Activated T-helper 1 cell treated with anti-CD3 and anti-CD28 coated beads, Interleukin-12 subunit alpha, Interleukin-12 subunit beta, Interleukin-2, Interleukin-4 antibody, amounts not matched to agents 30 ng/mL and 10 ng/mL and 1 ng/mL, durations not matched to agents 14 hours and 24 hours and 36 hours (primary cell): ENCODE measurements around the gene GAL. TPM values are rescaled to one million over a fixed set of nuclear protein-coding genes. Genes with fewer than 3 reads are reported as not detected.

Source experiments
- total RNA-seq: library from RNA; stranded (reverse); gene quantifications from 2 replicates; pipeline ENCODE4 v1.2.3, GENCODE V29; 2022

GAL gene
- total RNA-seq, 1 donor from 2014 or later: 0.65 TPM

Other genes with a start within 250 kb of the GAL start
- 142 and 157 TPM in 2 replicates for gene PPP6R3, start 223.8 kb upstream of the GAL start, total RNA-seq
- gene TESMIN, start 67.0 kb downstream of the GAL start, total RNA-seq: 1.0 and 2.1 TPM in 2 replicates
- gene CPT1A, start 157.4 kb downstream of the GAL start, total RNA-seq: 22.0 and 22.6 TPM in 2 replicates
- 121 and 122 TPM in 2 replicates for gene MRPL21, start 219.3 kb downstream of the GAL start, total RNA-seq
- 39.0 and 42.3 TPM in 2 replicates for gene IGHMBP2, start 219.3 kb downstream of the GAL start, total RNA-seq